ENCODE results near the gene KCNJ5.

KCNJ5 gene

DNA sequence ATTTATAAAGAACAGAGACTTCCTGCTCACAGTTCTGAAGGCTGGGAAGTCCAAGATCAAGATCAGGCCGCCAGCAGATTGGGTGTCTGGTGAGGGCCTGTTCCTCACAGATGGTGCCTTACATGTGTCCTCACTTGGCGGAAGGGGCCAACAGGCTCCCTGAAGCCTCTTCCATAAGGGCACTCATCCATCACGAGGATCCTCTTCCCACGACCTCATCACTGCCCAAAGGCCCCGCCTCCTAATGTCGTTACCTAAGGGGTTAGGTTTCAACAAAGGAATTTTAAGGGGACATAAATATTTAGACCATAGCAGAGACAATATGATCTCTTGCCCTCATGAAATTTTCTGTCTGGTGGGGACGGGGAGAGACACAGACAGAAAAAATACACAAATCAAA, 32.9 kb downstream of the KCNJ5 start:
- Mint-ChIP-seq H3K27ac (no peak overlapping the region), H3K9me3 (no peaks in the 10 kb centered on the region), H3K36me3 (ENCODE audit: low read depth) (no peaks in the 10 kb centered on the region), H3K4me1 (peaks cover 13% of the 10 kb centered on the region), H3K27me3 (peaks cover 6% of the 10 kb centered on the region), H3K4me3 (no peak overlapping the region)
- DNase-seq, result no peak
- ATAC-seq, result no peak

DNA sequence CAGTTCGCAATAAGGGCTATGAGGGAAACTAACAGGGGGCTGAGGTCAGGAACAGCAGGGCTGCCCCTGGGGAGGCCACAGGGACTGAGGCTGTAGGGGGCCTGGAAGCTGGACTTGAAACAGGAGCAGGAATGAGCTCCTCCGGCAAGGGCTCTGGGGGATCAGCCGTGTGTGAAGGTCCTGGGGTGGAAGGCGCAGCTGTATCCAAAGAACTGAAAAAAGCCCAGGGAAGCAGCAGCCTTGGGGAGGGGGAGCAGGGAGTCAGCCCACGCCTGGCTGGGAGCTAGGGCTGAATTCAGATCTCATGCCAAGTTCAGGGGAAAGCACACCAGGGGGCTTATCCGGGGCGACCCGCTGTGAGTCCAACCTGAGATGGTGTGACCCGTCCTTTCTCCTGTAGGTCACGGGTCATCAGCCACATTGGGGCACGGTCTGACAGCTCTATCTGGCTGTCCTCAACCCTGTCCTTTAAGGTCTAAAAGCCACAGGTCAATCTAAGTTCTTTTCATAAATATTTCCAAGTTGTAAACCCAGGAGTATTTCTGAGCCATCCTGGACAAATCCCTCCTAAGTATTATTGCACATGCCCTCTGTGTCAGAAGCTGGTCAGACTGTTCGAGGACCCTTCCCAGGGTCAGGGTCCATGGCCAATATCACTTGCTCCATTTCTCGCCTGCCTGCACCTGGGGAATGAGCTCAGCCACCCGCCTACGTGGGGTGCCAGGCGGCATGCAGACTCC, 33.5 kb downstream of the KCNJ5 start:
- Mint-ChIP-seq H3K27ac (no peak overlapping the region), H3K36me3 (ENCODE audit: low read depth) (no peaks in the 10 kb centered on the region), H3K9me3 (no peaks in the 10 kb centered on the region), H3K27me3 (peaks cover 7% of the 10 kb centered on the region), H3K4me3 (no peak overlapping the region), H3K4me1 (peaks cover 16% of the 10 kb centered on the region)
- no peak for ATAC-seq
- DNase-seq, result no peak

DNA sequence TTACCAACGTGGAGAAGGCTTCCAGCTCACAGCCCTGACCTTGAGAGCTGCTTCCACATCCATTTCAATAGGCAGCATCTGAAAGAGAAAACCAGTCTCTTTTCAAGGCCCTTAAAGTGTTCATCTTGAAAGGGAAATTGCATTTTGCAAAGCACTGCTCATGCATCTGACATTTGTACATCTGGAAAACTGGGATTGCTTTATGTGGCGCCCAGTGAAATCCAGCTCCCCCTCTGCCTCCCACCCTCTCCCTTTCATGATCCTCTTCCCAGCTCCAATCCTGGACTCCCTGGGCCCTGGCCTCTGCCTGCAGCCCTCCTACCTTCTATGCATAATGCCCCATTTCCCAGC, 34.1 kb downstream of the KCNJ5 start:
- Mint-ChIP-seq H3K4me3 (no peak overlapping the region), H3K27ac (no peak overlapping the region), H3K36me3 (ENCODE audit: low read depth) (no peaks in the 10 kb centered on the region), H3K4me1 (peaks cover 17% of the 10 kb centered on the region), H3K27me3 (peaks cover 4% of the 10 kb centered on the region), H3K9me3 (no peaks in the 10 kb centered on the region)
- DNase-seq (no peak), ATAC-seq (no peak)

DNA sequence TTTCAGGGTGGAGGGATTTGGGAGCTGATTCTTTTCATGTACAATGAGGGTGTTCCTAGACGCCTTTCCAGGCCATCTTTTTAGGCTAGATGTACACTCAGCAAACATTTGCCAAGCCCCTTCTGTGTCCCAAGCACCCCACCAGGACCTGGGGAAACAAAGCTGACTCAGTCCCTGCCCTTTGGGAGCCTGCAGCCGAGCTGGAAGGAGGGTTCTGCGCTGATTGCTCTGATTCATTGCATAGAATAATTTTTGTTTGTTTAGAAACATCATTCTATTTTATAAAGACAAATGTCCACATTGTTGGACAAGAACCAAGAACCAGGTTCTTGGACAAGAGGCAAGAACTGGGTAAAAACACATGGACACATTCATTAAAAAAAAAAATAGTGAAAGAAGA, 34.8 kb downstream of the KCNJ5 start:
- peaks cover 4% of the 10 kb centered on the region for H3K27me3 Mint-ChIP-seq
- no peak overlapping the region for H3K27ac Mint-ChIP-seq
- H3K9me3 Mint-ChIP-seq, result no peaks in the 10 kb centered on the region
- peaks cover 17% of the 10 kb centered on the region for H3K4me1 Mint-ChIP-seq
- no peaks in the 10 kb centered on the region for H3K36me3 Mint-ChIP-seq (ENCODE audit: low read depth)
- DNase-seq, result no peak
- no peak overlapping the region for H3K4me3 Mint-ChIP-seq
- ATAC-seq, result no peak

DNA sequence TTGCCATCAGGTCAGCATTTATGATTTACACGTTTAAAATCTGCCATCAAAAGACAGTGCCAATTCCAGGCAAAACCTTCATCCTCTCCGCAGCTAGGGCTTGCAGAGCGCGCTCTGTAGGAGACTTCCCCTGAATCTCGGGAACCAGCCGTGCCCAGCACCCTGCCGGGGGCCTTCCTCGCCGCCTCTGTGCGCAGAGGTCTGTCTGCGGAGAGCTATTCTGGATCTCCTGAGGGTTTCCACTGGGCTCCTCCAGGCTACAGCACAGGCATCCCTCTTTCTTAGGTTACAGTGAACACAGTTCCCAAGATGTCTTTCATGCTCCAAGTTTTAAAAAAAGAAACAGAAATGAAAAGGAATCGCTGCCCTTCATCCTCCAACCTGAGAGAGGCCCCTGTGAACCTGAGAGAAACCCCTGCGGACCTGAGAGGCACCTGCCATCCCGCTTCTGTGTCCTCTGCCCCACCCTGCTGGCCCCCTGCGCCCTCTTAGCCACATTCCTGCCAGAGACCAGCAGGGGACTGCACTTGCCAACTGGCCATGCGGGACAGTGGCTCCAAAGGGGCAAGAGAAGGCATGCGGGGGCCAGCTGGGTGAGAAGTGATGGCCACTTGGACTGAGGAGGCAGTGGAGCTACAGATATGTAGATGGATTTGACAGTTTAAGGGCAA, 35.4 kb downstream of the KCNJ5 start:
- Mint-ChIP-seq H3K9me3 (no peaks in the 10 kb centered on the region), H3K27ac (no peak overlapping the region), H3K27me3 (peaks cover 4% of the 10 kb centered on the region), H3K4me3 (no peak overlapping the region), H3K4me1 (peaks cover 17% of the 10 kb centered on the region), H3K36me3 (ENCODE audit: low read depth) (no peaks in the 10 kb centered on the region)
- ATAC-seq (no peak), DNase-seq (no peak)

DNA sequence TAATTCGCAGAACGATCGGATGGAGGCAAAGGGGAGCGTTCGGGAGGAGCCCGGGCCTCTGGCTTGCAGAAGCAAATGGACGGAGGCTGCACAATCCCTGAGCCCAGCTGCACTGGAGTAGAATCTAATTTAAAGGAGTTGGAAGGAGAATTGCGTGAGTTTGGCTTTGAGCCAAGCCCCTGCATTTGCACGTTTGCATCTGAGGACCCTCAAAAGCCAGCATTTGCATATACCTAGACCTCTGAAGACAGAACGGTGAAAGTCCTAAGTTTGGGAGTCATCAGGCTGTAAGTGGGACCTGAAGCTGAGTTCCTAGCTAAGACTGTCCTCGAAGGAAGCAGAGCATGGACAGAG, 35.9 kb downstream of the KCNJ5 start:
- H3K4me3 Mint-ChIP-seq, result no peak overlapping the region
- no peaks in the 10 kb centered on the region for H3K9me3 Mint-ChIP-seq
- ATAC-seq (no peak), DNase-seq (no peak)
- H3K27ac Mint-ChIP-seq, result no peak overlapping the region
- H3K36me3 Mint-ChIP-seq (ENCODE audit: low read depth), result no peaks in the 10 kb centered on the region
- peaks cover 4% of the 10 kb centered on the region for H3K27me3 Mint-ChIP-seq
- H3K4me1 Mint-ChIP-seq, result peaks cover 14% of the 10 kb centered on the region

DNA sequence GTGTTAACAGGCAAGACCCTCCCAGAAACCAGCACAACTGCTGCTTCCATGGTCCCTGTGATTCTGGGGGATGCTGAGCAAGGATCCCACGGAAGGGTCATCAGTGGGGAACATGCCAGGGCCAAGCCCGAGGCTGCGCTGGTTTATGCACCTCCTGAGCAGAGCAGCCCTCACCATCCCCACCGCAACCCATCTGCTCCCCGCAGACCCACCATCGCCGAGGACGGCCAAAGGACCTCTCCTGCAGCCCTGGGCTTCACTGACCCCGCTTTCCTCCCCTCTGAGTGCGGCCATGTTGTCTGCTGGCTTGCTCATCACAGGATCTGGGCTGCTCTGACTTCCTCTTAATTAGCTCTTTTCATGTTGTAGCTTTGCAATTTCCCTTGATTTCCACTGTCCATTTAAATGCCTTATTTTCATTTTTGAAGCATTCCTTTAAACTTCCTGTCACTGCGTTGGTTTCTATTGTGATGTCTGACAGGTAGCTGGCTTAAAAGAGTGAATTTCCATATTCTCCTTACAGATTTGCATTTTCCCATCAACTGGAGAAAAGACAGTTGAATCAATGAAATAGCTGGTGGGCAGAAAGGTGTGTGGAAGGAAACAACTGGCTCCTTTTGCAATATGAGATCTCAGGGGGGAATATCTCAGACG, 36.7 kb downstream of the KCNJ5 start:
- Mint-ChIP-seq H3K4me1 (peaks cover 14% of the 10 kb centered on the region), H3K27me3 (peaks cover 4% of the 10 kb centered on the region), H3K9me3 (no peaks in the 10 kb centered on the region), H3K4me3 (no peak overlapping the region), H3K36me3 (ENCODE audit: low read depth) (no peaks in the 10 kb centered on the region), H3K27ac (no peak overlapping the region)
- DNase-seq (no peak), ATAC-seq (no peak)

DNA sequence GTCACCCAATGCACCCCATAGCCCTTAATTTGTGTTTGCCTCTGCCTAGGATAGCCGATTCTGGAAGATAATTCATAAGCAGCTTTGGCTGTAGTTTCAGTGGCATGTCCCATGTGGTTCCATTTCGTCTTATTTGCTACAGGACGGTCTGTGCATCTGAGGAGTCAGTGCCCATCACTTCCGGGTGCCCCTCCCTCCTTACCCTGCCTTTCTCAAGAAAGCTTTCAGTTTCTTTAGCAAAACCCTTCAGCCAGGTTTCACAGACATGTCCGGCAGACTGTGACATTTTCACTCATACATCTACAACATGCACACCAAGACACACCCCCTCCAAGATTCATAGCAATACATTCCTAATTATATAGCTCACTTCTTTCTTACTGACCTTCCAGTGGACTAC, 37.2 kb downstream of the KCNJ5 start:
- no peak overlapping the region for H3K27ac Mint-ChIP-seq
- H3K36me3 Mint-ChIP-seq (ENCODE audit: low read depth), result no peaks in the 10 kb centered on the region
- DNase-seq, result no peak
- H3K9me3 Mint-ChIP-seq, result no peaks in the 10 kb centered on the region
- H3K27me3 Mint-ChIP-seq, result peaks cover 4% of the 10 kb centered on the region
- H3K4me1 Mint-ChIP-seq, result peaks cover 14% of the 10 kb centered on the region
- H3K4me3 Mint-ChIP-seq, result no peak overlapping the region
- ATAC-seq, result no peak

DNA sequence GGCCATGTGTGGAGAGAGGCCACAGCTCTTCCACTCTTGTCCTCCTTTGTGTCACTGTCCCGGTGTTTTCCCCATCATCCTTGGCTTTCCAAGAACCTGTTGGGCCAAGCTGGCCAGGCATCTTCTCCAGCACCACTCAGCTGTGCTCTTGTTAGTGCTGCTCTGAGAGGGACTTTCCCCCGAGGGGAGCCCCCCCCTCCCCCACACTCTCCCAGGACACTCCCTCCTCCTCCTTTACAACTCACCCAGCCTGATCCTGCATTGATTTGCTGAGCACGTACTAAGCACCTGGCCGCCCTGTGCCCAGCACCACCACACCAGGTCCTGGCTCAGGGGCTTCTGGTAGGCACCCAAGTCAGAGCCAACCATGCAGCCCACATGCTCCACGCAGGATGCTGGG, 38.3 kb downstream of the KCNJ5 start:
- Mint-ChIP-seq H3K9me3 (no peaks in the 10 kb centered on the region), H3K27ac (no peak overlapping the region), H3K4me3 (no peak overlapping the region), H3K27me3 (peaks cover 4% of the 10 kb centered on the region), H3K36me3 (ENCODE audit: low read depth) (no peaks in the 10 kb centered on the region), H3K4me1 (peaks cover 14% of the 10 kb centered on the region)
- DNase-seq (peak; percentile 15), ATAC-seq (peak; percentile 65)

DNA sequence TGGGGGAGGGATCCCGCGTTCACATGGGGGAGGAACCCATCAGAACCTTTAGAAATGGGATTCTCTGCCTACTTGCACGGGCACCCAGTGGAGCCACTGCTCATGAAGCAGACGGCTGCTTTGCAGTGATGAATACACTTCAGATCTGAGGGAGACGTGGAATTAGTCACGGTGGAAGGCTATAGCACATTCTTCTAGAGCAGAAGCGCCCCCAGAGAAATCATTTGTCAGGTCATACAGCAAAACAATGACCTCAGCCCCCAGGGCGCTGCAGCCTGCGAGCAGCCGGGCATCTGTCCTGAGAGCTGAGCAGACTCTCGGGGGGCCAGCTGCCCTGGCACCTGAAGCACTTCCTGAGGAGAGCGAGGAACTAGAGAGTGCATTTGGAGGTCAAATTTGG, 38.8 kb downstream of the KCNJ5 start:
- Mint-ChIP-seq H3K4me1 (peaks cover 14% of the 10 kb centered on the region), H3K4me3 (no peak overlapping the region), H3K27ac (no peak overlapping the region), H3K27me3 (peaks cover 4% of the 10 kb centered on the region), H3K9me3 (no peaks in the 10 kb centered on the region), H3K36me3 (ENCODE audit: low read depth) (no peaks in the 10 kb centered on the region)
- ATAC-seq, result no peak
- no peak for DNase-seq

DNA sequence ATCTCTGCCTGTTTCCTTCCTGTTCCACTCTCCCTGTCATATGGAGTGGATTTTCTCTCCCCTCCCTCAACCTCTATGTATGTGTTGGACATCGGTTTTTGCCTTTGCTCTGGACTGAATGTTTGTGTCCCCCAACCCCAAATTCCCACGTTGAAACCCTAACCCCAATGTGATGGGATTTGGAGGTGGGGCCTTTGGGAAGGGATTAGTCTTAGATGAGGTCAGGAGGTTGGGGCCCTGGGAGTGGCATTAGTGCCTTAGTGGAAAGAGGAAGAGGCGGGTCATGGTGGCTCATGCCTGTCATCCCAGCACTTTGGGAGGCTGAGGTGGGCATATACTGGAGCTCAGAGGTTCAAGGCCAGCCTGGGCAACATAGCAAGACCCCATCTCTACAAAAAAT, 39.9 kb downstream of the KCNJ5 start:
- ATAC-seq (no peak), DNase-seq (no peak)
- H3K4me3 Mint-ChIP-seq, result no peak overlapping the region

DNA sequence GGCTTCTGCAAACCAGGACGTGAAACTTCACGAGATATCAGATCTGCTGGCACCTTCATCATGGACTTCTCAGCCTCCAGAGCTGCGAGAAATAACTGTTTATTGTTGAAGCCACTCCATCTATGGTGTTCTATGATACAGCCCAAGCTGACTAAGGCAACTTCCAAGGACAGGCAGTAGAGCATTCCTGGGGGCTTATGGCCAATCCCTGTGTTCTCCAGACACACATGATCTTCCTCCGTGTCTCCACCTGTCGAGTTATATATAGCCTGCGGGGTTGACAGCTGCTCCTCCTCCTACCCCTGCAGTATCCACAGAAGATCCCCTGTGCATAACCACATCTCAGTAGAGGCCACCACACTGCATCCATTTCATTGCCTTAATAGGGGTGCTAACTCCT, 40.5 kb downstream of the KCNJ5 start:
- no peaks in the 10 kb centered on the region for H3K36me3 Mint-ChIP-seq (ENCODE audit: low read depth)
- DNase-seq (no peak), ATAC-seq (no peak)
- peaks cover 14% of the 10 kb centered on the region for H3K4me1 Mint-ChIP-seq
- no peak overlapping the region for H3K4me3 Mint-ChIP-seq
- H3K27me3 Mint-ChIP-seq, result peaks cover 4% of the 10 kb centered on the region
- no peak overlapping the region for H3K27ac Mint-ChIP-seq
- H3K9me3 Mint-ChIP-seq, result no peaks in the 10 kb centered on the region

More for the DNA sequence above, 39.9 kb downstream of the KCNJ5 start:
- H3K27ac Mint-ChIP-seq, result no peak overlapping the region
- peaks cover 14% of the 10 kb centered on the region for H3K4me1 Mint-ChIP-seq
- no peaks in the 10 kb centered on the region for H3K9me3 Mint-ChIP-seq
- H3K36me3 Mint-ChIP-seq (ENCODE audit: low read depth), result no peaks in the 10 kb centered on the region
- peaks cover 4% of the 10 kb centered on the region for H3K27me3 Mint-ChIP-seq

DNA sequence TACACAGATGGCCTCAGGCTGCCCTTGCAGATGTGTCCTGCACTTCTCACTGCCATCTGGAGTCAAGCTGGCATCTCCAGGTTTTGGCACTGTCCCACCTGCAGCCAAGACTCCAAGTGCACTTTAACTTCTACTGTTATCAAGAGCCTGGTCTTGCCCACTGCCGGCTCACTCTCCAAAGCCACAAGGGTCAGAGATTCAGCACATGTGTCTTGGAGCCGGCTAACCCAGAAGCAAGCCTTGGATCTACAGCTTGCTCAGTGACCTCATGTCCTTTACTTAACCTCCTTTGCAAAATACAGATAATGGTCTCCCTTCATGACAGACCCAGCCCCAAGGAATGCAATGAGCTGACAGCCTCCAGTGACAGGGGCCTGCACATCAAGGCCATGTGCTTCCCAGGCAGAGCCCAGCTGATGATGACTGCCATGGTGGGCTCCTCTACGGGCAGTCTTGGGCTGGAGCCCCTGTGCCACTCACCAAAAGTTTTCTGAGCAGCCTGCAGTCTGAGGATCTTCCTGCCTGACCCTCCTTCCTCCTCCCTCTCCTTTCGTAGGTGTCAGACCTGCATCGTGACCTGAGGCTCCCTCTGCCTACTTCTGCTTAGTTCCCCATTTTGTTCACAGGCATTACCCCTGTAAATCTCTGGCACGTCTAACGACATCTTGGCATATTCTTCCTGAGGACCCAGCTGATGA, 42.5 kb downstream of the KCNJ5 start:
- Mint-ChIP-seq H3K27ac (no peak overlapping the region), H3K36me3 (ENCODE audit: low read depth) (no peaks in the 10 kb centered on the region), H3K9me3 (no peaks in the 10 kb centered on the region), H3K27me3 (peaks cover 4% of the 10 kb centered on the region), H3K4me3 (no peak overlapping the region), H3K4me1 (peaks cover 9% of the 10 kb centered on the region)
- DNase-seq, result no peak
- ATAC-seq, result no peak

DNA sequence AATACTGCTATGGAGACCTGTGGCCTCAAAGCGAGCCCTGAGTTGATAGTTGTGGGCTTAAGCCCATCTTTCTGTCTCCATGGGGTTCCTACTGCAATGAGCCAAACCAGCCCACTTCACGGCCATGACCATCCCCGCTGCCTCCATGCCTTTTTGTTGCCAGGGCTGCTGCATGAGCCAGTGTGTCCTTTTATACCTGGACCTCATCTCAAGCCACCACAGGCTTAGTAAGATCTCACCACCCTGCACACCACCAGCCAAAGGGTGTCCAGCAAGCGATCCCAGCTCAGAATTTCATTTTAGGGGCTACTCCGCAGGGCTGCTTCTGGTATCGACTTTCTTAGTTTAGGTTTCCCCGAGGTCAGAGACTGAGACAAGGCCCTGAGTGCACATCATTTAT, 43.2 kb downstream of the KCNJ5 start:
- DNase-seq (no peak), ATAC-seq (no peak)
- Mint-ChIP-seq H3K27ac (no peak overlapping the region), H3K4me3 (no peak overlapping the region), H3K27me3 (peaks cover 3% of the 10 kb centered on the region), H3K4me1 (peaks cover 5% of the 10 kb centered on the region), H3K9me3 (no peaks in the 10 kb centered on the region), H3K36me3 (ENCODE audit: low read depth) (no peaks in the 10 kb centered on the region)

DNA sequence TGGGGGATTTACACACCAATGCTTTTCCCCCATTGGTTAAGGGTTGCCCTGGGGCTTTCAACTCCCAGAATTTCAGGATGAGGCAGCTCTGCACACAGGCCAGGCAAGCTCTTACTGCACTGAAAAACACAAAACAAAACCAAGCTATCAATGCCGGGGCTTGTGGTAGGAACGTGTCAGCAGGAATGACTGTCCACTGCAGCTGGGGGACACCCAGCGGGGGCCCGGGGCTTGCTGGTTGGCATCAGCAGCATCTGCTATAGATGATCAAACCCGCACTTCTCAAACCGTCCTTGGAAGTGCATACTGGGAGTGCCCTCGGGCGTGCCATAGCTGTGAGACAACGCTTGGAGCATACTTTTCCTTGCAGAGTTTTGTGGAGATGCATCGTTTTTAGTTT, 43.8 kb downstream of the KCNJ5 start:
- H3K27me3 Mint-ChIP-seq, result no peaks in the 10 kb centered on the region
- H3K9me3 Mint-ChIP-seq, result no peaks in the 10 kb centered on the region
- DNase-seq (no peak), ATAC-seq (no peak)
- no peak overlapping the region for H3K4me3 Mint-ChIP-seq
- no peak overlapping the region for H3K27ac Mint-ChIP-seq
- H3K36me3 Mint-ChIP-seq (ENCODE audit: low read depth), result no peaks in the 10 kb centered on the region
- H3K4me1 Mint-ChIP-seq, result no peaks in the 10 kb centered on the region
